Mesenchymal stem cell (in vitro differentiated cells and primary cell): ENCODE results near the gene LPA.

ENCODE experiments used
- DNase-seq: peaks from one replicate; pipeline ENCODE4 v3.0.0-alpha.2; 2013
- H2AFZ ChIP-seq: one replicate; pipeline ENCODE4 v1.6.1; 2013; ENCODE audit warnings: low read depth, mild to moderate bottlenecking, control low read depth, inconsistent platforms, low read length, moderate library complexity
- H2AK5ac ChIP-seq: 2 replicates; pipeline ENCODE4 v1.6.1; 2013; ENCODE audit warnings: low read length, moderate library complexity, mild to moderate bottlenecking, inconsistent platforms; ENCODE audit not compliant: severe bottlenecking
- H2BK120ac ChIP-seq: one replicate; pipeline ENCODE4 v1.6.1; 2013; ENCODE audit warnings: low read depth, mild to moderate bottlenecking, inconsistent platforms, low read length, moderate library complexity
- H2BK12ac ChIP-seq, 2 experiments: one replicate each; pipeline ENCODE4 v1.6.1; 2013; ENCODE audit warnings: inconsistent platforms in 2 of 2, low read length in 2 of 2, mild to moderate bottlenecking in 2 of 2, moderate library complexity in 2 of 2, control low read depth in 1 of 2
- H2BK15ac ChIP-seq: one replicate; pipeline ENCODE4 v1.6.1; 2013; ENCODE audit warnings: mild to moderate bottlenecking, low read depth, inconsistent platforms; ENCODE audit not compliant: poor library complexity, severe bottlenecking
- H2BK5ac ChIP-seq: 2 replicates; pipeline ENCODE4 v1.6.1; 2013; ENCODE audit warnings: low read depth, mild to moderate bottlenecking, low read length, control low read depth, inconsistent platforms; ENCODE audit not compliant: poor library complexity, severe bottlenecking
- H3K14ac ChIP-seq, 2 experiments: one replicate each; pipeline ENCODE4 v1.6.1; 2013; ENCODE audit warnings: inconsistent platforms in 2 of 2, low read length in 2 of 2, control low read depth in 1 of 2, mild to moderate bottlenecking in 1 of 2, moderate library complexity in 1 of 2
- H3K18ac ChIP-seq, 2 experiments: one replicate each; pipeline ENCODE4 v1.6.1; 2013; ENCODE audit warnings: inconsistent platforms in 2 of 2, low read length in 2 of 2, control low read depth in 1 of 2, low read depth in 1 of 2, mild to moderate bottlenecking in 1 of 2
- H3K23ac ChIP-seq, 2 experiments: one replicate each; pipeline ENCODE4 v1.6.1; 2013; ENCODE audit warnings: inconsistent platforms in 2 of 2, low read length in 2 of 2, mild to moderate bottlenecking in 2 of 2, moderate library complexity in 2 of 2, control low read depth in 1 of 2
- H3K27ac ChIP-seq: 2 replicates; pipeline ENCODE4 v1.5.1; 2013; ENCODE audit warnings: mild to moderate bottlenecking, moderate library complexity, low read length, control low read depth, inconsistent platforms; ENCODE audit not compliant: poor library complexity, severe bottlenecking
- H3K27me3 ChIP-seq, 2 experiments: 2 replicates each; pipeline versions ENCODE4 v1.6.1 to v1.7.0; 2013; ENCODE audit warnings: low read length in 2 of 2, mild to moderate bottlenecking in 2 of 2, moderate library complexity in 2 of 2, control low read depth in 1 of 2, inconsistent platforms in 1 of 2; ENCODE audit not compliant: control insufficient read depth in 1 of 2, insufficient read depth in 1 of 2
- H3K36me3 ChIP-seq, 2 experiments: 2 replicates each; pipeline versions ENCODE4 v1.6.1 to v1.7.0; 2013; ENCODE audit warnings: low read length in 2 of 2, control low read depth in 1 of 2, inconsistent platforms in 1 of 2, low read depth in 1 of 2, mild to moderate bottlenecking in 1 of 2; ENCODE audit not compliant: insufficient read depth in 2 of 2, control insufficient read depth in 1 of 2
- H3K4ac ChIP-seq, 2 experiments: one replicate each; pipeline ENCODE4 v1.6.1; 2013; ENCODE audit warnings: inconsistent platforms in 2 of 2, low read length in 2 of 2, mild to moderate bottlenecking in 2 of 2, moderate library complexity in 2 of 2, control low read depth in 1 of 2, low read depth in 1 of 2
- H3K4me1 ChIP-seq: 2 replicates; pipeline ENCODE4 v1.6.1; 2013; ENCODE audit warnings: low read depth, low read length, control low read depth; ENCODE audit not compliant: control insufficient read depth, insufficient read depth
- H3K4me2 ChIP-seq: 2 replicates; pipeline ENCODE4 v1.6.1; 2013; ENCODE audit warnings: low read length, mild to moderate bottlenecking, inconsistent platforms; ENCODE audit not compliant: poor library complexity, severe bottlenecking
- H3K4me3 ChIP-seq, 2 experiments: 2 replicates each; pipeline versions ENCODE4 v1.5.1 to v1.7.0; 2013; ENCODE audit warnings: low read length in 2 of 2, mild to moderate bottlenecking in 2 of 2, control low read depth in 1 of 2, low read depth in 1 of 2; ENCODE audit not compliant: insufficient read depth in 1 of 2
- H3K79me1 ChIP-seq: replicated peaks from 2 replicates; pipeline ENCODE4 v1.6.1; 2013; ENCODE audit warnings: mild to moderate bottlenecking, control low read depth, low read length, inconsistent platforms; ENCODE audit not compliant: poor library complexity, severe bottlenecking
- H3K9ac ChIP-seq: 2 replicates; pipeline ENCODE4 v1.7.0; 2013; ENCODE audit warnings: mild to moderate bottlenecking, low read length, moderate library complexity
- H3K9me3 ChIP-seq: 2 replicates; pipeline ENCODE4 v1.7.0; 2013; ENCODE audit warnings: mild to moderate bottlenecking, low read length; ENCODE audit not compliant: control insufficient read depth
- H4K8ac ChIP-seq: one replicate; pipeline ENCODE4 v1.6.1; 2013; ENCODE audit warnings: inconsistent platforms, mild to moderate bottlenecking, low read length, moderate library complexity
- H4K91ac ChIP-seq: one replicate; pipeline ENCODE4 v1.6.1; 2013; ENCODE audit warnings: mild to moderate bottlenecking, low read length, inconsistent platforms
- WGBS: methylation state at CpG from one replicate; pipeline ENCODE4 v1.1.7; 2013; ENCODE audit warnings: mixed read lengths; 5-methylcytosine and 5-hydroxymethylcytosine counted together

Gene LPA

DNA sequence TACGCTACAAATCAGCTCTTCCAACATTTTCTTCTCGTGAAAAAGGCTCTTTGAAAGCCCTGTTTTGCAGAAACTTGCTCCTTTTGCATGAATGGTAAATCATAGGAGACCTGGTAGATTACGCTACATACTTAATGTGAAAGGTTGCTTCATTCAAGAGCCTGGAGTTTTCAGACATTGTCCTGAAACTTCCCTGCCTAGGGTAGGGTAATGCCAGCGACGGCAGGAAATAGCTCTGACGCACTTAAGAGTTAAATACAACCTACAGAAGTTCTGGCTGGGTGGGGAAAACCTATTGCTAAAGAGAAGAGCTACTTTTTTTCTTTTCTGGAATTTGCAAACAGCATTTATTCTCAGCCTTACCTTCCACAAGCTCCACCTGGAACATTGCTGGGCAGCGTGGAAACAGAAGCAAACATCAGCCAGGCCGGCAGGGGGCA is 144.5 kb downstream of the LPA start:
- Histone ChIP-seq H3K18ac (no peak overlapping the region), H2AFZ (no peak overlapping the region), H3K27ac (no peak overlapping the region), H3K23ac (no peak overlapping the region), H2BK12ac (no peak overlapping the region), H3K4me1 (peaks cover 1% of the 10 kb centered on the region), H3K36me3 (no peaks in the 10 kb centered on the region), H2BK5ac (no peak overlapping the region), H3K79me1 (peaks cover 2% of the 10 kb centered on the region), H2AK5ac (no peak overlapping the region), H4K8ac (no peak overlapping the region), H3K9ac (peak overlapping the region; percentile 91), H3K4me2 (peak overlapping the region; percentile 86), H2BK15ac (no peak overlapping the region), H3K27me3 (no peaks in the 10 kb centered on the region), H3K4ac (no peak overlapping the region), H3K4me3 (peak overlapping the region; percentile 70 to 86), H3K9me3 (no peaks in the 10 kb centered on the region), H4K91ac (no peak overlapping the region), H2BK120ac (no peak overlapping the region), H3K14ac (no peak overlapping the region)
- 33% methylated on average over 8 of the region's 8 CpGs for WGBS
- no peak for DNase-seq

- peaks cover 2% of the 10 kb centered on the region for H3K79me1 ChIP-seq
- no peak overlapping the region for H3K4me3 ChIP-seq
- H3K23ac ChIP-seq = no peak overlapping the region
Measured at GRCh38 chr6:160519133-160519532, 144.9 kb downstream of the LPA start.

DNA sequence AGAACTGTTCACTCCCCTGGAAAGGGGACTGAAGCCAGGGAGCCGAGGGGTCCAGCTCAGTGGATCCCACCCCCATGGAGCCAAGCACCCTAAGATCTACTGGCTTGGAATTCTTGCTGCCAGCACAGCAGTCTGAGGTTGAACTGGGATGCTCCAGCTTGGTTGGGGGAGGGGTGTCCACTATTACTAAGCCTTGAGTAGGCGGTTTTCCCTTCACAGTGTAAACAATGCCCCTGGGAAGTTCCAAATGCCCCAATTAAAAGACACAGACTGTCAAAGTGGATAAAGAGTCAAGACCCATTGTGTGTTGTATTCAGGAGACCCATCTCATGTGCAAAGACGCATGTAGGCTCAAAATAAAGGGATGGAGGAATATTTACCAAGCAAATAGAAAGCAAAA is 150.2 kb downstream of the LPA start:
- Histone ChIP-seq H3K9me3 (no peaks in the 10 kb centered on the region), H3K36me3 (no peaks in the 10 kb centered on the region), H2BK15ac (no peak overlapping the region), H3K79me1 (peaks cover 2% of the 10 kb centered on the region), H4K8ac (no peak overlapping the region), H3K4me2 (no peak overlapping the region), H2BK120ac (no peak overlapping the region), H3K27me3 (no peaks in the 10 kb centered on the region), H2BK12ac (no peak overlapping the region), H3K4me1 (no peaks in the 10 kb centered on the region), H3K27ac (no peak overlapping the region), H3K23ac (no peak overlapping the region), H3K4ac (no peak overlapping the region), H4K91ac (no peak overlapping the region), H3K14ac (no peak overlapping the region), H3K18ac (no peak overlapping the region), H3K9ac (no peak overlapping the region), H3K4me3 (no peak overlapping the region), H2BK5ac (no peak overlapping the region), H2AK5ac (no peak overlapping the region), H2AFZ (no peak overlapping the region)
- DNase-seq = peak; percentile 38
- WGBS = 76% methylated on average over 3 of the region's 3 CpGs

More at GRCh38 chr6:160519133-160519532, 144.9 kb downstream of the LPA start:
- Histone ChIP-seq H2AFZ (no peak overlapping the region), H3K27ac (no peak overlapping the region), H4K8ac (no peak overlapping the region), H3K18ac (peak overlapping the region in 1 of 2 experiments; percentile 34), H4K91ac (no peak overlapping the region), H3K4ac (no peak overlapping the region), H2BK12ac (no peak overlapping the region), H2BK120ac (no peak overlapping the region), H3K4me2 (no peak overlapping the region), H3K14ac (no peak overlapping the region), H3K27me3 (no peaks in the 10 kb centered on the region), H2BK15ac (no peak overlapping the region), H3K4me1 (peaks cover 1% of the 10 kb centered on the region), H3K9me3 (no peaks in the 10 kb centered on the region), H2AK5ac (no peak overlapping the region), H2BK5ac (no peak overlapping the region), H3K36me3 (no peaks in the 10 kb centered on the region), H3K9ac (peak overlapping the region; percentile 91)
- WGBS = 79% methylated on average over 4 of the region's 4 CpGs
- DNase-seq = no peak

DNA sequence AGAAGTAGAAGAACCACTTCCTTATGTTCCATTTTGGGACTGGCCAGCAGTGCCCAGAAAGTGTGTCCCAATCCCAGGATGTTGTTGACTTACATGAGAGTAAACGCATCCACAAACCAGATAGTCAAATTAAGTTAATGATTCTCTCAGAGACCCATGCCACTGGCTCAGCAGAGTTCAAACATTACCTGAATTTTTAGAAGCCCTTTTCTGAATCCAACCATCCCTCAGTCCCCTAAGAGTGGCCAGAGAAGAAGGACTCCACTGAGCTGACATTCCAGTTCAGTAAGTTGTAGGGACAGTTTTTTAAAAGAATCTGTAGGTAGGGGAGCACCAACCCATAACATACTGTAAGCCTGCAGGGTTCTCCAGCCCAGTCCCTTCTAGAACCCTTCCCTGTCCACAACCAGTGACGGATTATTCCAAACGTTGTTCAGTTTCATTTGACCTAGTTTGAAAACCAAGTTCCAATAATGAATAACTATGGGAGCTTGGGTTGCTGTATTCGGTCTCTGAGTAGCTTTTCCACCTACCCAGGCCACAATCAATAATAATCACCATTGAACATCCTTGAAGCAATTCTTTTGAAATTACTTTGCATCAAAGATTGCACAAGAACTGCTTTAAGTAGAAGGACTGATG is 153.0 kb downstream of the LPA start:
- H2AFZ ChIP-seq = no peak overlapping the region
- 93% methylated on average over 3 of the region's 4 CpGs for WGBS
- no peaks in the 10 kb centered on the region for H3K9me3 ChIP-seq
- no peaks in the 10 kb centered on the region for H3K4me1 ChIP-seq
- no peaks in the 10 kb centered on the region for H3K36me3 ChIP-seq
- no peak overlapping the region for H3K18ac ChIP-seq
- H3K27ac ChIP-seq = no peak overlapping the region
- H2AK5ac ChIP-seq = no peak overlapping the region
- H2BK5ac ChIP-seq = no peak overlapping the region
- H2BK120ac ChIP-seq = no peak overlapping the region
- no peak overlapping the region for H3K4ac ChIP-seq
- no peak overlapping the region for H3K9ac ChIP-seq
- no peak overlapping the region for H2BK15ac ChIP-seq
- H3K4me3 ChIP-seq = no peak overlapping the region
- H3K14ac ChIP-seq = no peak overlapping the region
- H3K4me2 ChIP-seq = no peak overlapping the region
- DNase-seq = no peak
- H3K23ac ChIP-seq = no peak overlapping the region
- H4K8ac ChIP-seq = no peak overlapping the region
- no peak overlapping the region for H4K91ac ChIP-seq
- no peak overlapping the region for H2BK12ac ChIP-seq
- no peaks in the 10 kb centered on the region for H3K27me3 ChIP-seq
- no peaks in the 10 kb centered on the region for H3K79me1 ChIP-seq
